Astrocyte (in vitro differentiated cells and primary cell): ENCODE data around the gene KIN. TPM values are rescaled to one million over a fixed set of nuclear protein-coding genes. Genes with fewer than 3 reads are reported as not detected.

ENCODE experiments used
- DNase-seq: peaks from one replicate; pipeline ENCODE4 v3.0.0-alpha.2; 2010; ENCODE audit warnings: low read depth
- FAIRE-seq: peaks from 2 replicates; lab custom pipeline; 2011; peaks lifted over from hg19 to GRCh38; lab: Jason Lieb, UNC
- H2AFZ ChIP-seq: 2 replicates; pipeline ENCODE4 v1.6.0; 2012; ENCODE audit warnings: low read depth, low read length, inconsistent platforms
- H3K27ac ChIP-seq: 2 replicates; pipeline ENCODE4 v1.5.1; 2011; ENCODE audit warnings: low read depth, low read length, inconsistent platforms
- H3K27me3 ChIP-seq: 2 replicates; pipeline ENCODE4 v1.6.0; 2011; ENCODE audit warnings: low read length, inconsistent platforms; ENCODE audit not compliant: insufficient read depth
- H3K36me3 ChIP-seq: 2 replicates; pipeline ENCODE4 v1.5.1; 2011; ENCODE audit warnings: low read length, inconsistent platforms; ENCODE audit not compliant: insufficient read depth
- H3K4me1 ChIP-seq: 2 replicates; pipeline ENCODE4 v1.5.1; 2011; ENCODE audit warnings: low read length, inconsistent platforms; ENCODE audit not compliant: insufficient read depth
- H3K4me2 ChIP-seq: 2 replicates; pipeline ENCODE4 v1.6.0; 2012; ENCODE audit warnings: low read length, inconsistent platforms
- H3K4me3 ChIP-seq: 2 replicates; pipeline ENCODE4 v1.5.1; 2011; ENCODE audit warnings: low read depth, mild to moderate bottlenecking, low read length, inconsistent platforms; ENCODE audit not compliant: insufficient read depth
- H3K79me2 ChIP-seq: 2 replicates; pipeline ENCODE4 v1.6.0; 2012; ENCODE audit warnings: mild to moderate bottlenecking, low read length, inconsistent platforms; ENCODE audit not compliant: insufficient read depth
- H3K9ac ChIP-seq: 2 replicates; pipeline ENCODE4 v1.6.0; 2012; ENCODE audit warnings: mild to moderate bottlenecking, low read length, inconsistent platforms
- H3K9me3 ChIP-seq: 2 replicates; pipeline ENCODE4 v1.5.1; 2012; ENCODE audit warnings: low read depth, mild to moderate bottlenecking, low read length, inconsistent platforms; ENCODE audit not compliant: insufficient read depth
- H4K20me1 ChIP-seq: 2 replicates; pipeline ENCODE4 v1.6.0; 2012; ENCODE audit warnings: low read length, inconsistent platforms; ENCODE audit not compliant: insufficient read depth
- H3K27ac Mint-ChIP-seq: one replicate; pipeline ENCODE4 v1.8.0; 2021; ENCODE audit warnings: mild to moderate bottlenecking, mixed read lengths; ENCODE audit not compliant: unreplicated experiment
- H3K27me3 Mint-ChIP-seq: one replicate; pipeline ENCODE4 v1.8.0; 2021; ENCODE audit warnings: low read depth, mixed read lengths; ENCODE audit not compliant: unreplicated experiment
- H3K36me3 Mint-ChIP-seq: one replicate; pipeline ENCODE4 v1.8.0; 2021; ENCODE audit warnings: low read depth, mixed read lengths; ENCODE audit not compliant: unreplicated experiment
- H3K4me1 Mint-ChIP-seq: one replicate; pipeline ENCODE4 v1.8.0; 2021; ENCODE audit warnings: low read depth, mixed read lengths; ENCODE audit not compliant: unreplicated experiment
- H3K4me3 Mint-ChIP-seq: one replicate; pipeline ENCODE4 v1.8.0; 2021; ENCODE audit warnings: mild to moderate bottlenecking, moderate library complexity, mixed read lengths; ENCODE audit not compliant: unreplicated experiment
- H3K9me3 Mint-ChIP-seq: one replicate; pipeline ENCODE4 v1.8.0; 2021; ENCODE audit warnings: mild to moderate bottlenecking, mixed read lengths; ENCODE audit not compliant: unreplicated experiment
- EZH2 ChIP-seq: IDR thresholded peaks from 2 replicates; pipeline ENCODE4 v1.6.1; 2012; ENCODE audit warnings: mild to moderate bottlenecking, low read length, inconsistent platforms; ENCODE audit not compliant: insufficient read depth
- total RNA-seq: library from RNA; stranded (reverse); gene quantifications from 2 replicates; pipeline ENCODE4 v1.2.1, GENCODE V29; 2021
- TF ChIP-seq, protein P1 (sequence below): IDR thresholded peaks from 2 replicates; pipeline ENCODE4 v1.5.1; 2011; ENCODE audit warnings: low read depth, mild to moderate bottlenecking, inconsistent platforms, low read length, moderate library complexity; ENCODE audit not compliant: insufficient read depth

The KIN gene
- total RNA-seq, 1 donor from 2014 or later: 14.1 TPM

GRCh38 chr10:7833210-7833609 is 45.4 kb upstream of the KIN start:
- Histone ChIP-seq H3K4me1 (no peaks in the 10 kb centered on the region), H3K9ac (no peak overlapping the region), H3K36me3 (no peaks in the 10 kb centered on the region), H3K27ac (no peak overlapping the region), H2AFZ (no peak overlapping the region), H3K27me3 (no peaks in the 10 kb centered on the region), H4K20me1 (peaks cover 24% of the 10 kb centered on the region), H3K9me3 (no peaks in the 10 kb centered on the region), H3K79me2 (peaks cover 52% of the 10 kb centered on the region), H3K4me3 (no peak overlapping the region), H3K4me2 (no peak overlapping the region)
- Mint-ChIP-seq H3K36me3 (peaks cover 11% of the 10 kb centered on the region), H3K4me1 (peaks cover 4% of the 10 kb centered on the region), H3K9me3 (peaks cover 3% of the 10 kb centered on the region), H3K27ac (no peak overlapping the region), H3K27me3 (no peaks in the 10 kb centered on the region), H3K4me3 (no peak overlapping the region)
- TF ChIP-seq EZH2: no peak
- TF ChIP-seq, protein P1, sequence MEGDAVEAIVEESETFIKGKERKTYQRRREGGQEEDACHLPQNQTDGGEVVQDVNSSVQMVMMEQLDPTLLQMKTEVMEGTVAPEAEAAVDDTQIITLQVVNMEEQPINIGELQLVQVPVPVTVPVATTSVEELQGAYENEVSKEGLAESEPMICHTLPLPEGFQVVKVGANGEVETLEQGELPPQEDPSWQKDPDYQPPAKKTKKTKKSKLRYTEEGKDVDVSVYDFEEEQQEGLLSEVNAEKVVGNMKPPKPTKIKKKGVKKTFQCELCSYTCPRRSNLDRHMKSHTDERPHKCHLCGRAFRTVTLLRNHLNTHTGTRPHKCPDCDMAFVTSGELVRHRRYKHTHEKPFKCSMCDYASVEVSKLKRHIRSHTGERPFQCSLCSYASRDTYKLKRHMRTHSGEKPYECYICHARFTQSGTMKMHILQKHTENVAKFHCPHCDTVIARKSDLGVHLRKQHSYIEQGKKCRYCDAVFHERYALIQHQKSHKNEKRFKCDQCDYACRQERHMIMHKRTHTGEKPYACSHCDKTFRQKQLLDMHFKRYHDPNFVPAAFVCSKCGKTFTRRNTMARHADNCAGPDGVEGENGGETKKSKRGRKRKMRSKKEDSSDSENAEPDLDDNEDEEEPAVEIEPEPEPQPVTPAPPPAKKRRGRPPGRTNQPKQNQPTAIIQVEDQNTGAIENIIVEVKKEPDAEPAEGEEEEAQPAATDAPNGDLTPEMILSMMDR: no peak
- FAIRE-seq: no peak
- no peak for DNase-seq

DNA sequence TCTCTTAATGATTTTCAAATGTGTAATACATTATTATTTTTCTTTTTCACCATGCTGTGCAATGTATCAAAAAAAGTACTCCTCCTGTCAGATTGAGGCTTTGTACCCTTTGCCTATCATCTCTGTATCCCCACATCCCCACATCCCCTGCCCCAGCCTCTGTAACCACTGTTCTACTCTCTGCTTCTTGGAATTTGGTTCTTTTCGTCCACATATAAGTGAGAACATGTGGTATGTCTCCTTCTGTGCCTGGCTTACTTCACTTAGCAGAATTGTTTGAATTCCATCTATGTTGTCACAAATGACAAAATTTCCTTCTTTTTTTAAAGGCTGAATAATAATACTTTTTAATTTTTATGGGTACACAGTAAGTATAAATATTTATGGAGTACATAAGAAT is 44.3 kb upstream of the KIN start:
- H3K4me3 ChIP-seq: no peak overlapping the region
- H3K79me2 ChIP-seq: peaks cover 58% of the 10 kb centered on the region
- H3K36me3 Mint-ChIP-seq: peaks cover 12% of the 10 kb centered on the region
- DNase-seq (no peak), FAIRE-seq (no peak)
- H3K4me2 ChIP-seq: no peak overlapping the region
- TF ChIP-seq, protein P1: no peak
- no peak for TF ChIP-seq EZH2
- H2AFZ ChIP-seq: no peak overlapping the region
- H3K9me3 ChIP-seq: no peaks in the 10 kb centered on the region
- H3K4me1 ChIP-seq: peaks cover 3% of the 10 kb centered on the region
- H3K9ac ChIP-seq: no peak overlapping the region
- H3K36me3 ChIP-seq: no peaks in the 10 kb centered on the region
- peaks cover 5% of the 10 kb centered on the region for H3K4me1 Mint-ChIP-seq
- H3K9me3 Mint-ChIP-seq: peaks cover 3% of the 10 kb centered on the region
- no peaks in the 10 kb centered on the region for H3K27me3 Mint-ChIP-seq
- no peaks in the 10 kb centered on the region for H3K27me3 ChIP-seq
- H3K27ac Mint-ChIP-seq: no peak overlapping the region
- no peak overlapping the region for H3K27ac ChIP-seq
- H3K4me3 Mint-ChIP-seq: no peak overlapping the region
- peaks cover 27% of the 10 kb centered on the region for H4K20me1 ChIP-seq

GRCh38 chr10:7829289-7829834 is 41.6 kb upstream of the KIN start:
- H3K9me3 Mint-ChIP-seq: no peaks in the 10 kb centered on the region
- H3K27ac Mint-ChIP-seq: no peak overlapping the region
- H3K4me1 Mint-ChIP-seq: peaks cover 8% of the 10 kb centered on the region
- Histone ChIP-seq H3K9me3 (no peaks in the 10 kb centered on the region), H3K27me3 (no peaks in the 10 kb centered on the region), H4K20me1 (peaks cover 20% of the 10 kb centered on the region), H3K36me3 (peaks cover 13% of the 10 kb centered on the region), H3K9ac (no peak overlapping the region), H3K4me3 (no peak overlapping the region), H3K79me2 (peaks cover 43% of the 10 kb centered on the region), H2AFZ (no peak overlapping the region), H3K4me2 (no peak overlapping the region), H3K4me1 (peaks cover 4% of the 10 kb centered on the region), H3K27ac (no peak overlapping the region)
- no peak for DNase-seq
- no peaks in the 10 kb centered on the region for H3K27me3 Mint-ChIP-seq
- FAIRE-seq: no peak
- peaks cover 8% of the 10 kb centered on the region for H3K36me3 Mint-ChIP-seq
- H3K4me3 Mint-ChIP-seq: no peak overlapping the region
- no peak for TF ChIP-seq EZH2
- TF ChIP-seq, protein P1: no peak
